HG02678 (cell line): ENCODE data around the gene CRYGN.
A peak's percentile ranks its signal among the peaks of the same experiment; 100 is the strongest.

Experiments
- ATAC-seq: cut with Tn5 transposase; IDR thresholded peaks from one replicate; pipeline ENCODE4 v1.9.1; 2021; ENCODE audit warnings: mild to moderate bottlenecking, moderate library complexity; ENCODE audit not compliant: unreplicated experiment

Gene CRYGN

DNA sequence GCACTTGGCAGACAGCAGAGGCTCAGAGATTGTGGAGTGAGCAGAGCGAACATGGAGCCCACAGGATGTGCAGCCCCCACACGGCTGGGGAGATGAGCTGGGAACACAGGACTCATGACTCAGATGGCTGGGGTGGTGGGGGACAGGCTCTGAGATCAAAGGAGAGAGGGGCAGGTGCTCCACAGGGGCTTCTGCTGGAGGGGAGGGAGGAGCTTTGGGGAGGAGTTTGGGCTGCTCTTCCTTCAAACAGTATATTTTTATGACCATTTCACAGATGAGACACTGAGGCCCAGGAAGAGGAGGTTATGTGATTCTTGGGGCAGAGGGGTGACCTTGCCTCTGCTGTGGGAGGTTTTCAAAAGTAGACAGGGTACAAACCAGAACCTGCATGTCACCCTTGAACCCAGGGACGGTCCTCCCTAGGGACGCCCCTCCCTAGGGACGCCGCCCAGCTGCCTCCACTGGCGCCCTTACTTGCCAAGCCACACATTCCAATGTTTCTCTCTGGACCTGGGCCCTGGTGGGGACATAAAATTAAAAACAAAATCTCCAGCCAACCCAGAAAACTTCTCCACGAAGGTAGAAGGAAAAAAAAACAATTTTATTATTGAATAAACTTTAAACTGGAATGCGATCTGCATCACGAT lies 981 bp upstream of the CRYGN start:
- ATAC-seq, result no peak

DNA sequence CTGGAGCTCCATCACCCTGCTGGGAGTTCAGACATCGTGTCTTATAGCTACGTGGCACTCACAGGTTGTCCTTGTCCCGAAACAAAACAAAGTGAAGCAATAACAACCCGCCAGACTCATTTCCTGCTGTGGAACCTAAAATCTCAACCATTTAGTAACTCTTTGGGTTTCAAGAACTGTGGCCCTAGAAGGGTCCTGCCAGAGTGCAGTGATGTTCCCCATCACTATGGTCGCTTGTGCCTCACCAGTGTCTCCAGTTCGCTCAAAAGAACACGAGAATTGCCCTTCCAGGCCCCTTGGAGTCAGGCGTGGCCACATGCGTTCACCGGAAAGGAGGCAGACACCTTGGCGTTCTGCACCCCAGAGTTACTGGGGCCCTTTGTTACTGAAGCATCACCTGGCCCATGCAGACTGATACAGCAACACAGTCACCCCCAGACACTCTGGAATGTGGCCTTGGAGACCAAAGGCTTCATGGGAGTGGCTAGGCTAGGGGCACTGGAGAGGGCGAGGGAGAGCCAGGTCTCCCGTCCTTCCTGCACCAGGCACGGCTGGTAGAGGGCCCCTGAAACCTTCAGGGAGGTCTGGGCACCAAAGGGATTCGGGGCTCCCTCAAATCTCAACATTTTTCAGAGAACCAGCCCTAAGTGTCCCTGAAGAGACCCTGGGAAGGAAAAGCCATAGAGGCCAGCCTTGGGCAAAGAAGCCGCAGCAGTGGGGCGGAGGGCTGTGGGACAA lies 908 bp downstream of the CRYGN start:
- no peak for ATAC-seq

DNA sequence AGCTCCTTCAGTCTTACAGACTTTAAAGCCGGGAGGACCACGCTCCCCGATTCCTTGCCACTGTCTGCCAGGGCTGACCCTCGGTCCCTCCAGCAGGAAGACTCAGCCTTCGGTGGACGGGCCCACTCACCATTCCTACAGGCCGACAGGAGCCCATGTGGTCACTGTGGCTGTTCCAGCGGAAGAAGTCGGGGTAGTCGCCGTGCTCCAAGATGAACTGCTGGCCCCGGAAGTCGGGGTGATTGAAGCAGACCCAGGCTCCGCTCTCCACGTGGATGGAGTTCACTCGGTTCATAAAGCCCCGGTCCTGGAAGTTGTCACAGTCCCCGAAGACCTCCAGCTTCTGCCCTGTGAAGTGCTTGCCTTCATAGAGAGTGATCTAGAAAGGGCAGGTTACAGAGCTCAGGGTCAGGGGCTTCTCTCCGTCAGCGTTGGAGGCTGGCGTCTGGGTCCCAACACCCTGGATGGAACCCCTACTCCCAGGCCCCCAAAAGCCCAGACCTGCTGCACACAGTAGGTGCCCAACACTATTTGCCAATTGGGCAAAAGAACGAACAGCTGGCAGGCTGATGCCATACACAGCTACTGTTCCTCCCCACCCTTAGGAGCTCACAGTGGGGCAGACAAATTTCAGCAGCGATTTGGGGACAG lies 1.9 kb downstream of the CRYGN start:
- ATAC-seq, result no peak

DNA sequence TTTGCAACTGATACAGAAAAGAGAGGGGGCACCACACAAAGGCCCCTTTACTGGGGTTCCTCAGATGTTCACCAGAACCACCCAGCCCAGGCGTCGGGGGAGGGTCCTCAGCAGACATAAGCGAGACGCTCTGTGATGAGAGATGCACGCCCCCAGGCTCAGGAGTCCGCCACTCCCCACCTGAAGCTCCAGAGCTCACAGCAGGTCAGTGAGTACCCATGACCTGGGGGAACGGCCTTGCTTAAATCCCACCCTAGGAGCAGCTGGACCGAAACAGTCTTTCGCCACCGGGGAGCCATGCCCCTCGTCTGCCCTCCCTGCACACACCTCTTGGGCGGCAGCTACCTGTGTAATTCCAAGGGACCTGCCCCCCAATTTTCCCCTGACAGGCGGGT lies 2.8 kb downstream of the CRYGN start:
- ATAC-seq, result no peak

DNA sequence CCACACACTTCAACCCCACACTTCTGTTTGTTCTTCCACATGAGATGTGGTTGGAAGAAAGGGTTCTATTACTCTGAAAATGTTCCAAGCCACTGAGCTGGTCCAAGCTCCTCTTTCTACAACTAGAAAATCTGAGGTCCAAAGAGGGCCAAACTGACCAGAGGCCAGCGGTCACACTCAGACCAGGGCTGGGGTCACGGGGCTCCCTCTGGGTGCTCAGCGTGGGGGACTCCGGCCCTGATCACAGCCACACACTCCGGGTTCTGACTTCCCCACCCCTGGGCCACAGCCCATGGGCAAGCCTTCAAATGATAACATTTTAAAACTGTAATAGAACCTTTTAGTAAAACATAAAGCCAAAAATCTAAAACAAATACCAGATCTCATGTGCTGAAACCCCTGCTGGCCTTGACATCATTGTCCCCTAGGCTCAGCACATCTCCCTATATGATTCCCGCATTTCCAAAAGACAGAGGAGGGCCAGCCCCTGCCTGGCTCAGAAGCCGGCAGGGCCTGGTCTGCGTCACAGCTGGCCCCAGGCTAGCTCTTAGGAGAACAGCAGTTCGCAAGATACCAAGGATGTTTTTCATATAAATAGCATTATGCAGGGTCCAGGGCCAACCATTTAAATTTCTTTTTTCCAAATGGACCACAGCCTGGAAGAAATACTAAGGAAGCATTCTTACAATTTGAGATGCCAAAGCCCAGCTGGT lies 3.3 kb downstream of the CRYGN start:
- ATAC-seq, result no peak

DNA sequence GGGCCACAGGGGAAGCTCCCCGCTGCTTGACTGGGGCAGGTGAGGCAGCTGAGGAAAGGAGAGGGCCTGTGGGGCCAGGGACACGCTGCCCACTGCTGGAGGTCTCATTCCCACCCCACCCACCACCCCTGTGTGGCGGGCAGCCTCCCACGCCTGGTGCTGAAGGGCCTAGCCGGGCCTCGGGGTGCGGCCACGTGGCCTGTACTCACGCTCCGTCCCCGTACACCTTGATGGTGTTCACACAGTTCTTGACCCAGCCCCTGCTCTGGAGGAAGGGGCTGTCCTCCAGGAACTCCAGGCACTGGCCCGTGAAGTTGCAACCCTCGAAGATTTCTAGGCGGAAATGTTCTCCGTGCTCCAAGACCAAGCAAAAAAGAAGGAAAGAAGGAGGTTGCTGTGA lies 4.0 kb downstream of the CRYGN start:
- no peak for ATAC-seq

DNA sequence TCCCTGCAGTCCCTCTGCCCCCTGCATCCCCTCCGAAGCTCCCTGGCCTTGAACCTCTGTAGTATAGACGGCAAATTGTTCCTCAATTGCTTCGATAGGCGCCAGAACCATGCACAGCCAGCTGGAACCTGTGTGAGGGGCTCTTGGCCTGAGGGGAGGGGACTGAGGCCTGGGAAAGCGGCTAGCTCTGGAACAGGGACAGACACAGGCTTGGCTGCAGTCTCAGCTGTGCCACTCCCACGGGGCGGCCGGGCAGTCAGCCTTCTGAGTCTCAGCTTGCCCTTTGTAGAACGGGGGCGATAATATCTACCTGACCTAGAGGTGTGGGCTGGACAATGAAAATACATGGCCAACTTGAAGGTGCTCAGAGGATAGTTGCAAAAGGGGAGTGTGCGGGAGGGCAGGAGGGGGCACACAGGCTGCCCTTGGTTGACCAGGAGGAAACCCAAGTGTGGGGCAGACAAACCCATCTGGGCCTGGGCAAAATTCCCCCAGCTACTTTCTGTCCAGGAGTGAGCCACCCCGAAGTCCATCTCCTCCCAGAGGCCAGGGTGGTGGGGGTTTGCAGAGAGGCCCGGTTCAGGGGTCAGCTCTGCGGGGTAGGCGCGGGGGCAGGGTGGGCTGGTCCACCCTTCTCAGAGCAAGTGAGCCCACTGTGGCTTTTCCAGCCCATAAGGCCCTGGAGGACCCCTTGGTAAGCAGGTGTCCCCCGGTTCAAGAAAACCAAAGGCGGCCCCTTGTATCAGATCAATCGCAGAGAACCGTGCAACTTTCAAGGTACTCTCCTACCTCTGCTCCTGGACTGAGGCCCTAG lies 4.6 kb downstream of the CRYGN start:
- no peak for ATAC-seq

DNA sequence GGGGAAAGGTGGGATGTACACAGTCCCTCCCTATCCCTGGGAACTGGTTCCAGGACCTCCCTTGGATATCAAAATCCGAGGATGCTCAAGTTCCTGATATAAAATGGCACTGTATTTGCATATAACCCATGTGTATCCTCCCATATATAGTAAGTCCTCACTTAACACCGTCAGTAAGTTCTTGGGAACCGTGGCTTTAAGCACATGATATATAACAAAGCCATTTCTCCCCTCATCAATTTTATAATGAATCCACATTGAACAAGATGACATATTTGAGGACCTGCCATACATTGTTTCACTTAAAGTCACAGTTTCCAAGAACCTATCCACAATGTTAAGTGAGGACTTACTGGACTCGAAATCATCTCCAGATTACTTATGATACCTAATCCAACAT lies 5.4 kb downstream of the CRYGN start:
- no peak for ATAC-seq

DNA sequence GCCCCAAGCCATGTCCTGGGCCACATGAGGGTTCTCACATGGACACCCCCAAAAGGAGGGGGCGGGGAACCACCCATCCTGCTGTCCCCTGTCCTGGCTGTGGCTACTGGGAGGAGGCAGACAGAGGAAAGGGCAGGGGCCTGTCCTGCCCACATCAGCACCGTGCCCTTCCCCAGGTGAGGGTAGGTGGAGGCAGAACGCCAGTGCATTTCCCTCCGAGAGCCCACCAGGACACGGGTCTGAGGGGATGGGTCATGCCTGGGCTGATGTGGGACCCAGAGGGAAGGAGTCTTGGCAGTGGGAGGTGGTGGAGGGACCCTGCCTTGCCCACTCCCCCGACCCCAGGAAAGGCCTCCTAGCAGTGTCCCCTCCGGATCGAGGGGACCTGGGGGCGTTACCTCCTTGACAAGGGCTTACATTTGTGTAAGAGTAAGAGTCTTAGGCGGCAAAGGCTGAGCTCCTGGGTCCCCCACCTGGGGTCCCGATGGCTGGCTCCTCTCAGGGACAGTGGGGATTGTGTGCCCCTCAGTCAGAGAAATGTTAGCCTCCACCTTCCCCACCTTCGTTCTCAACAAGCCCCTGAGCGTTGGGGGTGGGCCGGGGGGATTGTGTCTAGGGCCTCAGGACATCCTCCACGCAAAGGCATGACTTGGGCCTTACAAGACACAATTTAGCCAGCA lies 6.1 kb downstream of the CRYGN start:
- no peak for ATAC-seq

DNA sequence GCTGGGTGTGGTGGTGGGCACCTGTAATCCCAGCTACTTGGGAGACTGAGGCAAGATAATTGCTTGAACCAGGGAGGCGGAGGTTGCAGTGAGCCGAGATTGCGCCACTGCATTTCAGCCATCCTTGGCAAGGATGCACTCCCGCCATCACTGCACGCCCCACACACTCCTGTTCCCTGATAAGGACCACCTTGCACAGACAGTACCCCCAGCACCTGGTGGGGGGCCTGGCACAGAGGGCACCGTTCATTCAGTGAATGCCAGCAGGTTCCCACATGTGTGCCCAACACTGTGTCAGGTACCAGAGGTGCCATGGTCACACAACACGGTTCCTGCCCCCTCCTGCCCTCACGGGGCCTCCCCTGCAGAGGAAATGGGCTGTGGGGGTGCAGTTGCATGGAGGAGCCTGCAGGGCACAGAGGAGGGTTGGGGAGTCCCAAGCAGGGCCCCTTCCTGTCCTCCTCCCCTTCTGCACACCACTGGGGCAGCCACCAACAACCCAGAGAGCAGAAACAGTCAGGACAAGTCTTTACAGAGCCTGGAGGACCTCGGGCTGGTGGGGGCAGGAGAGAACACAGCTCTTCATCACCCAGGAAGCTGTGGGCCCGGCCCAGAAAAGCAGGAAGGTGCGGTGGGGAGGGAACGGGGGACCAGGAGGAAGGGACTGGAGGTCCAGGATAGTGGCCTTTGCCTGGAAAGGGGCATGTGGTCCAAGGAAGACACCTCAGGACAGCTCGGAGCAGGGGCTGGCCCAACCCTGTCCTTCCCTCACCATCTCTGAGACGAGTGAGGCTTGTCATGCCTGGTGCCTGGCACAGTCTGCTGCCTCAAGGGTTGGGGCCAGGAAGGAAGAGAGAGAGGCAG lies 7.1 kb downstream of the CRYGN start:
- peak; percentile 58 for ATAC-seq

DNA sequence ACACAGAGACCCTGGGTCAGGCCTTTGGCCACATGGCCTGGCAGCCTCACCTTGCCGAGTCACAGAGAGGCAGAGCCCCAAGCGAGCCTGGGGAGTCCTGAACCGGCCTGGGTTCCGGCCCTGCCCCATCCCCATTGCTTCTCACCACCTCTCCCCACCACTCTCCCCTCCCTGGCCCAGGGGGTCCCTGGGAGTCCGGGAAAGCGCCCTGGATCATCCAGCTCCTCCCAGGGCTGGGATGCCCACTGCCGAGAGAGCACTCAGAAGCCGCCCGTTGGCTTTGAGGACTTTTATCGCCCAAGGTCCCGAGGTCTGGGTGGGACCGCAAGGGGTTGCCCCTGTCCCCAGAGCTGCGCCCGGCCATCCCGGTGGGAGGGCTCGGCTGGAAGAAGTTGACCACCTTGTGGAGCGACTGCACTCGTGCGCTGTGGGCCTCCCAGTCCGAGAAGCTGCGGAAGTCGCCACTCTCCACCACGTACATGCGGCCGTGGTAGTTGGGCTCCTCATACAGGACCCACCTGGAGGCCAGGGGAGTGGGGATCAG lies 8.1 kb downstream of the CRYGN start:
- ATAC-seq, result no peak

DNA sequence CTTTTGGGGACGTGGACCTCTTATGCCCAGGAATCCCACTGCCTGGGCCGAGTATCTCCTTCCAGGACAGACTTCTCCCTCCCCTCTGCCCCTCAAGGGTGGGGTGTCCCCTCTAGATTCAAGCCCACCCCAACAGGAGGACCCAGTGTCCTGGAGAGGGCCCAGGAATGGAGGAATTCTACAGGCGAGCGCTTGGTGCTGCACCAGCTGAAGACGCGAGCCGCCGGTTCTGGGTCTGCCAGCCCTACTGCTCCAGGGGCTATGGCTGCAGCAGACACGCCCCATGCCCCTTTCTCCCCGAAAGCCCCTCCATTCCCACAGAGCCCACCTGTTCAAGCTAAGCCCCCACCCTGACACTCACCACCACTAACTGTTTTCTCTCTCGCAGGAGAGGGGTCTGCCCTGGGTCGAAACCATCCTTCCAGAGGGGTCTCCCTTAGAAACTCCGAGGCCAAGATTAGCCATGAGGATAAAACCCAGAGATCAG lies 8.6 kb downstream of the CRYGN start:
- ATAC-seq, result no peak

DNA sequence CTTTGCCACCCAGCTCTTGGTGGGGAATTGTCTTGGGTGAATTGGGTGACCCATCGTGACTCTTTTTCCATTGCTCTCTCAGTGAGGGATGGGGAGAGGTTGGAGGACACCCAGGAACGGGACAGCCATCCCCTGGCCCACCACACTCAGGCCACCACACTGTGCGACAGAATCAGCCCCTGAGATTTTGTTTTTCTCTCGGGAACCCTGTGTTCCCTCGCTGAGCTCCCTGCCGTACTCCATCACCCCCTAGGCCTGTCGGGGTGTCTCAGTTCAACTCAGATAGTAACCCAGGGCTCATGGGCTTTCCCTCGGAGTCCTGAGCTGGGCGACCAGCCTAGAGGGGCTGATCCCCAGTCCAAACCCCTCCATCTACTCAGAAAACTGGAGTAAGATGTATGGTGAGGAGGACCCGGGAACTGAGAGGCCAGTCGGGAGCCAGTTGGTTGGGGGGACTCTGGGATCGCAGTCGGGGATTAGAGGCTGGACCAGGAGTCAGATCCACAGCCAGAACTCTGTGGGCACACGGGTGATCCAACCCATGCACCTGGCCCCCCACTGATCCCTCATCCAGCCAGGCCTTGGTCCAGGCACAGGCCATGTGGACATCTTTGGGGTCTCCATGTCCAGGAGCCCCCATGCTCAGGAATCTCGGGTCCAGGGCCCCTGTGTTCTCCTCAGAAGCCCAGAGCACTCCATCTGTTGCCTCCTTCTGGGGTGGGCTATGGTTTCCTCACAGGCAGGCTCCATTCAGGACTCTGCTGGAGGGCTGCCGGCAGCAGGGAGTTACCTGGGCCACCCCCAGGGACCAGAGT lies 9.3 kb downstream of the CRYGN start:
- ATAC-seq, result no peak

DNA sequence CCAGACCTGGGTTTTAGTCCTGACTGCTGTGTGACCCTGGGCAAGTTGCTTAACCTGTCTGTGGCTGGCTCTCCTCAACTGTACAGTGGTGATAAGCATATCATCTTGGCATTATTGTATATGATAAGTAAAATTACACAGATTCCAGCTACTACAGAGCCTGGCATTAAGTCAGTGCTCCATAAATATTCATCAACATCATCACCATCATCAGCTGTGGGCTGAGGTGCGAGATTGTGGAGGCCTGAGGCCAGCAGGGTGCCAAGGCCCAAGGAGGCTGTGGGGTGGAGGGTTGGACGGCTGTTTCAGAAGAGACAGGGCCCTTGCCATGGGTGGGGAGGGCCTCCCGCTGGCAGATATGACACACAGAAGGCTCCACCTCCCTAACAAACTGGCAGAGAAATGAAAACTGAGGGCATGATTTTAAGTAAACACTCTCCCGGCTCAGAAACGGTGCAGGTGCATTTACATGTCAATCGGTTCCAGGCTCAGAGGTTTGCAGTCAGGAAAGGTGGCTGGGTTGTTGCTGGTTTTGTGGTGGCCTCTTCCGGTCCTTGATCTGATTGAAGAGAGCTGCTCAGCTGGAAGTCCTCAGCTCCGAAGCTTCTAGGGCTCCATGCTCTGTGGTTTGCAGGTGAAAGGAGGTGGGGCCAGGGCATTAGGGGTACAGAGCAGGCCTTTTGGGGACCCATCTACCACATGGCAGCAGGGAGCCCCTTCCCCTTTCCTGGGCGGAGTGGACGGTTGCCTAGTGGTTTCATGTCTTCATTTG lies 10.2 kb downstream of the CRYGN start:
- peak; percentile 61 for ATAC-seq

DNA sequence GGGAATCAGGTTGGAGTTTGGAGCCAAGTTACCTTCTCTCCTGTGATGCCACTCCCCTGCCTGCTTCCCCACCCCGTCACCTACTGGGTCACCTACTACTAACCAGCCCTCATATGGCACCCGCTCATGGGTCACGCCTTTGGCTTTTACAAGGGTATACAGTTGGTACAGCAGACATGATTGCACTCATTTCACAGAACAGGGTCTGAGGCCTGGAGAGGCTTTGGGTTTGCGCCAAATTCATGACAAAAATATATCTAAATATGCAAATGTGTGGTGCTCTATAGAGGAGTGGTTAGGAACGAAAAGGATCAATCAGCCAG lies 10.7 kb downstream of the CRYGN start:
- no peak for ATAC-seq

DNA sequence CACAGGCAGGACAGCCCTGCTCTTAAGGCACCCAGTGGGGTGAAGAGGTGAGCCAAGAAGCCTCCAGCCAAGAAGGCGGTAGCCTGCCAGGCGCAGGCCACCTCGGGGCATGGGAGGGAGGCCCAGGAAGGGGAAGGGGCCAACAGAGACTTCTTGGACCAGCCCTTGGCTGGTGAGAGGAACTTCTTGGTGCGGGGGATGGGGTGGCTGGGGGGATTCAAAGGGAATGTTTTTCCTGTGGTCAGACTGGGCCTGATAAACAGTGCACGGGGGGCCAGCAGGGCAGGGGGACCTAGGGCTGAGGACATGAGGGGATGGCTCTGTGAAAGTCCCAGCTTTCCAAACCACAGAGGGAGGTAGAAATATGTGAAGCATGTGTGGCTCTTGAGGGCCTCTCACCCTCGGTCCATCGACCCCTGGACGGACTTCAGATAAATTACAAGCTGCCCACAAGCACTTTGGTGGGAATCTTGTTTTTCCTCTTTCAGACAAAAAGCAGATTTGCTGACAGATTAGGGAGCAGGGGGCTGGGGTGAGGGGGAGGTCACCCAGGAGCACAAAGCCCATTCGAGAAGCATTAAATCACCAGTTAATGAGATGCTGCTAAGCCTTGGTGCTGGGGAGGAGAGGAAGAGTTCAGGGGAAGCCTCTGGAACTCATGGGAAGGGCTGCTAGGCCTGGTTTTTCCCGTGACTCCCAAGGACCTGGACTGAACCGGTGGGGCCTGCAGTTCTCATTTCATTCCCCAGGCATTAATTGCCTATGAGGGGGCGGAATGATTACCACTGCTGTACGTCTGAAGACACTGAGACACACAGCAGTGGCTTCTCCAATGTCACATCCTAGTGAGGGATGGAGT lies 11.3 kb downstream of the CRYGN start:
- no peak for ATAC-seq
